Keratinocyte (primary cell): ENCODE data around the gene ACSL6. TPM values are rescaled to one million over a fixed set of nuclear protein-coding genes. Genes with fewer than 3 reads are reported as not detected.
A peak's percentile ranks its signal among the peaks of the same experiment; 100 is the strongest.

Experiments
- DNase-seq: peaks from one replicate; pipeline ENCODE4 v3.0.0-alpha.2; 2011; ENCODE audit warnings: low read depth, missing footprints, low spot score
- FAIRE-seq: peaks from 2 replicates; lab custom pipeline; 2011; peaks lifted over from hg19 to GRCh38; lab: Jason Lieb, UNC
- H2AFZ ChIP-seq: 2 replicates; pipeline ENCODE4 v1.6.0; 2012; ENCODE audit warnings: low read length, control low read depth, inconsistent platforms; ENCODE audit not compliant: control insufficient read depth
- H3K27ac ChIP-seq: 2 replicates; pipeline ENCODE4 v1.5.1; 2011; ENCODE audit warnings: low read length; ENCODE audit not compliant: control insufficient read depth, insufficient read depth
- H3K27me3 ChIP-seq: 3 replicates; pipeline ENCODE4 v1.6.0; 2011; ENCODE audit warnings: low read length; ENCODE audit not compliant: control insufficient read depth, insufficient read depth; ENCODE audit errors: extremely low read depth
- H3K36me3 ChIP-seq, 2 experiments: 2 replicates in 1 of 2; 3 replicates in 1 of 2; pipeline ENCODE4 v1.5.1; 2011; ENCODE audit warnings: low read length in 2 of 2, mild to moderate bottlenecking in 1 of 2; ENCODE audit not compliant: control insufficient read depth in 2 of 2, insufficient read depth in 2 of 2; ENCODE audit errors: extremely low read depth in 1 of 2
- H3K4me1 ChIP-seq: 3 replicates; pipeline ENCODE4 v1.5.1; 2011; ENCODE audit warnings: low read length; ENCODE audit not compliant: control insufficient read depth, insufficient read depth; ENCODE audit errors: extremely low read depth
- H3K4me2 ChIP-seq: 3 replicates; pipeline ENCODE4 v1.6.0; 2011; ENCODE audit warnings: low read depth, low read length; ENCODE audit not compliant: control insufficient read depth, insufficient read depth; ENCODE audit errors: extremely low read depth
- H3K4me3 ChIP-seq, 3 experiments: fragments of 200-600 bp in 1 of 3; sonication (generic) in 1 of 3; 2 replicates in 2 of 3; 3 replicates in 1 of 3; pipeline ENCODE4 v1.5.1; 2011 to 2016; ENCODE audit warnings: low read length in 3 of 3, mild to moderate bottlenecking in 3 of 3, control low read depth in 2 of 3, inconsistent platforms in 1 of 3, low read depth in 1 of 3, mixed read lengths in 1 of 3, mixed run types in 1 of 3, moderate library complexity in 1 of 3; ENCODE audit not compliant: control insufficient read depth in 2 of 3, insufficient read depth in 2 of 3; ENCODE audit errors: extremely low read depth in 1 of 3
- H3K79me2 ChIP-seq: 2 replicates; pipeline ENCODE4 v1.6.0; 2012; ENCODE audit warnings: low read length; ENCODE audit not compliant: control insufficient read depth, insufficient read depth
- H3K9ac ChIP-seq: 3 replicates; pipeline ENCODE4 v1.6.0; 2011; ENCODE audit warnings: low read length; ENCODE audit not compliant: control insufficient read depth, insufficient read depth; ENCODE audit errors: extremely low read depth
- H3K9me1 ChIP-seq: 3 replicates; pipeline ENCODE4 v1.6.0; 2011; ENCODE audit warnings: low read length; ENCODE audit not compliant: control insufficient read depth, insufficient read depth; ENCODE audit errors: extremely low read depth
- H3K9me3 ChIP-seq: 2 replicates; pipeline ENCODE4 v1.5.1; 2012; ENCODE audit warnings: low read depth, low read length; ENCODE audit not compliant: control insufficient read depth
- H4K20me1 ChIP-seq: 3 replicates; pipeline ENCODE4 v1.6.0; 2011; ENCODE audit warnings: low read length; ENCODE audit not compliant: control insufficient read depth, insufficient read depth; ENCODE audit errors: extremely low read depth
- CTCF ChIP-seq, 3 experiments: IDR thresholded peaks in 1 of 3; conservative IDR thresholded peaks in 1 of 3; optimal IDR thresholded peaks in 1 of 3; 2 replicates in 2 of 3; 3 replicates in 1 of 3; pipeline versions ENCODE3 to v1.5.1; 2011; ENCODE audit warnings: low read length in 3 of 3, mild to moderate bottlenecking in 3 of 3, moderate library complexity in 2 of 3, control low read depth in 1 of 3, inconsistent platforms in 1 of 3; ENCODE audit not compliant: insufficient read depth in 2 of 3; ENCODE audit errors: extremely low read depth in 1 of 3
- EZH2 ChIP-seq: IDR thresholded peaks from one replicate; pipeline ENCODE4 v1.6.1; 2012; ENCODE audit warnings: inconsistent platforms, mild to moderate bottlenecking, low read length, moderate library complexity
- dilution Hi-C: fragments of 300-500 bp; cut with MboI; formaldehyde crosslinking; loops from one replicate; pipeline ENCODE4 v1.7.0; 2020; ENCODE audit warnings: low sequenced_read_pairs; ENCODE audit not compliant: extremely low pct_ligation_motif_present
- polyA plus RNA-seq, 5 experiments: library from polyadenylated mRNA; depleted of rRNA in 3 of 5; stranded (reverse) in 3 of 5; stranded (forward) in 1 of 5; unstranded in 1 of 5; fragments of >200 nt; gene quantifications; 1 replicate in 1 of 5; 2 replicates in 3 of 5; 3 replicates in 1 of 5; pipeline versions ENCODE4 v1.2.1 to v1.2.3, GENCODE V29; 2011 to 2012; ENCODE audit warnings: missing spikeins in 2 of 5, low read depth in 1 of 5, low replicate concordance in 1 of 5

Gene ACSL6
- polyA plus RNA-seq, 1 donor (not counting 4 experiments of a cell fraction or from before 2014, with no cell fraction given): 0.18 TPM

DNA sequence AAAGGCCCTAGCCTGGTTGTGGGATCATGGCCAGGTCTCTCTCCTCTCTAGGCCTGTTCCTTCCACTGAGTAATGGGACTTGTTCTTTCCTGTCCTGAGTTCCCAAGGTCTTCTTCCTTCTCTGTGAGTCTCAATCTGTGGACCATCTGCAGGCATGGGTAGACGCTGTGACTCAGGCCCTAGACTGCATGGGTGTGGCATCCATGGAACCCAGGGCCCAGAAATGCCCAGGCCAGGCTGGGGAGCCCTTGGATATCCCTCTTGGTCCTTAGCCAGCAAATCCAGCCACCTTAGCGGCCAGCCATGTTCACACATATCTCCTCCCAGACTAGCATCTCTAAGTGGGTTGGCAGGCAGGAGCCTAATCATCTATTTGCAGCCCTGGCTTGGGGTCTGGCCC, 2.3 kb upstream of the ACSL6 start:
- no peaks in the 10 kb centered on the region for H4K20me1 ChIP-seq
- FAIRE-seq (no peak), DNase-seq (no peak)
- no peak overlapping the region for H2AFZ ChIP-seq
- H3K79me2 ChIP-seq: no peaks in the 10 kb centered on the region
- TF ChIP-seq EZH2: no peak
- no peak overlapping the region for H3K4me2 ChIP-seq
- H3K36me3 ChIP-seq: no peaks in the 10 kb centered on the region
- no peaks in the 10 kb centered on the region for H3K9me3 ChIP-seq
- H3K27ac ChIP-seq: no peak overlapping the region
- H3K27me3 ChIP-seq: peaks cover 29% of the 10 kb centered on the region
- H3K4me3 ChIP-seq: no peak overlapping the region
- H3K4me1 ChIP-seq: peaks cover 16% of the 10 kb centered on the region
- dilution Hi-C loops: no loop called here
- no peaks in the 10 kb centered on the region for H3K9me1 ChIP-seq
- no peak overlapping the region for H3K9ac ChIP-seq

DNA sequence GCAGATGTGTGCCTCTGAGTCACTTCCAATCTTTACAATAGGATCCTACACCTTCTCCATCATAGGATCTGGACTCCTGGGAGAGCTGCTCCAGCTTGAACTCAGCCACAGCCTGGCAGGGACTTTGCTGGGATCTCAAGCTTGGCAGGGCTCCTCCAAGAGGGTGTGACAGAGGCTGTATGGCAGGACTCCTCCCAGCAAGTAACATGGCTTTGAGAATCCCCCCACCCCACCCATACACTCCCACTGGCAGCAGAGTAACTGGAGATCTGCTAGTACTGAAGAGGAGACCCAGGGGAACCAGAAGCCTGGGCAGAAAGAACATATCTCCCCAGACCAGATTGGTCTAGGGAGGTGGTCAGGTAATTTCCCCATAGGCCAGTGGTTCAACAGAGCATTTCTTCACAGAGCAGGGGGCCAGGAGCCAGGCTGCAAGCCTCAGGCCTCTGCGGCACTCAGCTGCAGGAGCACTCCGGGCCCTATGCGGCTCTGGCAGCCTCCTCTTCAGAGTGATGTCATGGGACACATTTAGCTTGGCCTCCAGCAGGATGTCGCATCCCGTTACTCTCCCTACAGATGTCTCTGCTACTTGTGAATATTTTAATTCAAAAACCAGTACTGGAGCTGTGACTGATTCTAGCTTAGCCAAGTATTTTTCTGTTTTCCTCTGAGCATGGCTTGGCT, 1.7 kb upstream of the ACSL6 start:
- Histone ChIP-seq H3K36me3 (no peaks in the 10 kb centered on the region), H3K9ac (no peak overlapping the region), H3K4me2 (no peak overlapping the region), H2AFZ (no peak overlapping the region), H3K79me2 (no peaks in the 10 kb centered on the region), H3K27me3 (peaks cover 27% of the 10 kb centered on the region), H4K20me1 (no peaks in the 10 kb centered on the region), H3K27ac (no peak overlapping the region), H3K4me3 (no peak overlapping the region), H3K9me1 (no peaks in the 10 kb centered on the region), H3K4me1 (peaks cover 22% of the 10 kb centered on the region), H3K9me3 (no peaks in the 10 kb centered on the region)
- TF ChIP-seq EZH2 (no peak), CTCF (optimal IDR thresholded peaks at IDR 0.05 in 1 of 3, IDR thresholded peaks at IDR 0.05 in 1 of 3, conservative IDR thresholded peaks at IDR 0.05 in 1 of 3; ENCODE audit: extremely low read depth in 1 of 3, insufficient read depth in 2 of 3, low read length in 3 of 3) (no peak)
- dilution Hi-C loops: no loop called here
- DNase-seq (no peak), FAIRE-seq (peak; percentile 43)
